DMS153 treated with DMSO at 0.1 percent for 48 hours (cell line): ENCODE measurements around the gene SDHC.

Source experiments
- DNase-seq: peaks from one replicate; lab custom pipeline; 2025; ENCODE audit not compliant: unreplicated experiment; lab: John Stamatoyannopoulos, UW

The SDHC gene, protein sequence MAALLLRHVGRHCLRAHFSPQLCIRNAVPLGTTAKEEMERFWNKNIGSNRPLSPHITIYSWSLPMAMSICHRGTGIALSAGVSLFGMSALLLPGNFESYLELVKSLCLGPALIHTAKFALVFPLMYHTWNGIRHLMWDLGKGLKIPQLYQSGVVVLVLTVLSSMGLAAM

DNA sequence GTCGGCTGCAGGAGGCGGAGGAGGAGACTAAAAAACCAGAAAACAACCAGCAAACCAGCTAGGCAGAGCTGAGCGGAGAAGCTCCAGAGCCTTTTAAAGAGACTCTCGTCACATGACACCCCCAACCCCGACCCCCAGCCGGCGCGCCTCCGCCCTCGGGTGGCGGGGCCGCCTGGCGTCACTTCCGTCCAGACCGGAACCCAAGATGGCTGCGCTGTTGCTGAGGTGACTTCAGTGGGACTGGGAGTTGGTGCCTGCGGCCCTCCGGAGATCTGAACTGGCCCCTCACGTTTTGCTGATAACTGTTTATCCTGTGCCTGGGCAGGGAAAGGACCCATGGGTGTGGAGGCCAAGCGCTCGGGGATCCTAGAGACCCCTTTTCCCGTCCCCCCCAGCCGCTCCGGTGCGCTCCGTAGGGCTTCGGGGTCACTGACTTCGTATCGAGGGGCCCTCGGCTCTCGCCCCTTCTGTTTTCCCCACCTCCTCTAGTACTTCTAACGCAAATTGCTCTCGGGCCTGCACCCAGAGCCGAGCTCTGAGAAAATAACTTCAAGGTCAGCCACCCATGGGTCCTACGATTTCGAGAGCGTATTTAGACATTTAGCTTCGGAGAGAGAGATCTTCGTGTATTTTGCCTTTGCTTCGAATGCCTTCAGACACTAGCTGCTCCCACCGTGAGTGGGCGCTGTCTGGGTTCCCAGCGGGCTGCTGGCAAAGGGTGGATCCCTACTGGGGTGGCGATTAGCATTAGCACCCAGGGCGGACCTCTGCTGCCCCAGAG, at the start of gene SDHC:
TSS of gene SDHC (plus strand) at position 181 of the 781 bp plus-strand sequence. CDS start at position 206, 25 bp downstream.
- peak; percentile 75 for DNase-seq

DNA sequence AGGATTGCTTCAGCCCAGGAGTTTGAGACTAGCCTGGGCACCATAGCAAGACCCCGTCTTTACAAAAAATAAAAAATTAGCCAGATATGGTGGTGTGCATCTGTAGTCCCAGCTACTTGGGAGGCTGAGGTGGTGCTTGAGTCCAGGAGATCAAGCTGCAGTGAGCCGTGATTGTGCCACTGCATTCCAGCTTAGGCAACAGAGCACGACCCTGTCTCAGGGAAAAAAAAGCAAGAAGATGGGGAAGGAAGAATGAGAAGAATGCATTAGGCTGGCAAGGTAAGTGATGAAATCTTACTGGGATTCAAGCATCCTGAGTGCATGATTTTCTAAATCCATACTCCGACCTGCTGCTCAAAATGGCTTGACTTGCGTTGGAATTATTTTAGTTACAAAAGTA, 48.9 kb upstream of the SDHC start:
- DNase-seq: no peak

DNA sequence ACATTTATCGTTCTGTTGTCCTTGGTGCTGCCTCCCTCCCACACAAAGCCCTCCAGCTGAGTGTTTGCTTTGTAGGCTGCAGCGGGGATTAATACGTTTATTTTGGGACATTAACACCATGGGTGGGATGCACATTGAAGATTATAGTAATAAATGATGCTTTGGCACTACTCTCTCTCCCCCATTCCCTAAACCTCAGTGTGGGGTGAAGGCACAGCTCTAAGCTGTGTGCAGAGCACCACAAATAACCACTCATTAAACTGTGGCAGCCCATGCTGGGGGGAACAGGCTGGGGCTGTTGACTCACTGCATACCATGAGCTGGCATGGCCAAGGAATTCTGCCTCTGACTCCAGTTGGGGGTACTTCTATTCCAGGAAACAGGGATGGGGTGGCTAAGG, 48.0 kb upstream of the SDHC start:
- no peak for DNase-seq

DNA sequence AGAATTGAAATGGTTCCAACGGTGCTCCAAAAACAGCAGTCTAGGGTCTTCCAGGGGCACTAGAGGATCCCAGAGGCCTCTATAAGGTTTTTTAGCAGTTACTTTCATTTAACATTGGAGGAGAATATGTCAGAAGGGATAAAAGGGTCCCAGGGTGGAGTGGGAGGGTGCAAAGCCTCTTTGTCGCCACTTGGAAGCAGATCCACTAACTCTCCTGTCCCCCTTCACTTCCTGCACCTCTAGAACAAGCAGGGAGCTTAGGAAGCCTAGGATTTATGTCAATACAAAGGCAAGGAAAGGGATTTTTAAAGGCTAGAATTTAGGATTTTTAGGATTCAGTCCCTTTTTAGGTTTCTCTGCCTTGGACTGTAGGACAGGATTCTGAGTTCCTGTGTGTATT, 47.3 kb upstream of the SDHC start:
- no peak for DNase-seq

DNA sequence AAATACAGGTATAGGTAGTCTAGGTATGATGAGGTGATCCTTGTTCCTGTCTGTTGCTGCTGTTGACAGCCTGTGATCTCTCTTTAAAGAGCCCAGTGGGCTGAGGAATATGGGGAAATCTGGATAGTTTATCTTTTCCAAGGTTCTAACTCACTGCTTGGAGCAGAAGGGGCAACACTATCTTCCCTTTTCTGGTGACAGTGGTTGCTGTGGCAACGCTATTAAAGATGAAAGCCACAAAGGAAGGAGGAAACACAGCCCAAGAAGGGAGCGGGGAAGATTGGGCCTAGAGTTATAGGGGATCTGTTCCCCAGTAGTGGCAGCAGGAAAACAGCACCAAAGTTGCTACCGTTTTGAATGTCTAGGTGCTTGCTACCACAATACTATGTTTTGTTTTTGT, 46.9 kb upstream of the SDHC start:
- no peak for DNase-seq

DNA sequence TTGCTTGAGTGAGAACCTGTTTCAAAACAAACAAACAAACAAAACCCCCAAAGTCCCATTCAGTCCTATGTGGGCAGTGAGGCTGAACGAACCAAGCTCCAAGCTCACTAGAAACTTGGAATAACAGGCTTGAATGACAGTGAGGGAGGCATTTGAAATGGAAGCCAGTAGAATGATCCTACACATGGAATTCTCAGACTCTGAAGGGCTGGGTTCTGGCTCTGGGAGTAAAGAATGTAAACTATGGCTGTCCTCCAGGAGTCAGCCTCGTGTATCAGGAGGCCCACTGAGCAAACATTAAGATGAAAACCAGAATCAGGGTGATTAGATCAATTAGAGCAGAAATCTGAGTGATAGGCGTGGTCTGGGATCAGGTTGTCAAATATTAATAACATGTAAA, 40.8 kb upstream of the SDHC start:
- no peak for DNase-seq

DNA sequence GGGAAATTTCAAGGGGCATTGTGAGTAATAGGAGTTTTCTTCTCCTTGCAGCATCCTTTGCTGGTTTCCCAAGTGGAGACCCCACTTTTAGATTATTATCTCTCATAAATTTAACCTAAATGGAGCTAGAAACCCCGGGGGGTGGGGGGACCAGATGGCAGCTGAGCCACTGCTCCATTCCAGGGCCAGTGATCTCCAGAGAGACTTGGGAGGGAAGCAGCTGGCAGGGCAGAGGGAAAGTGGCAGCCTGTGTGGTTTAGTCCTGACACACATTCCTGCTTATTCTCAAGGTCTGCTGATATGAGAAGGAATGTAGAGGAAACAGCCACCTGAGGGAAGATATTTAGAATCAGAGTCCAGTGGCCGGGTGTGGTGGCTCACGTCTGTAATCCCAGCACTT, 39.3 kb upstream of the SDHC start:
- no peak for DNase-seq

DNA sequence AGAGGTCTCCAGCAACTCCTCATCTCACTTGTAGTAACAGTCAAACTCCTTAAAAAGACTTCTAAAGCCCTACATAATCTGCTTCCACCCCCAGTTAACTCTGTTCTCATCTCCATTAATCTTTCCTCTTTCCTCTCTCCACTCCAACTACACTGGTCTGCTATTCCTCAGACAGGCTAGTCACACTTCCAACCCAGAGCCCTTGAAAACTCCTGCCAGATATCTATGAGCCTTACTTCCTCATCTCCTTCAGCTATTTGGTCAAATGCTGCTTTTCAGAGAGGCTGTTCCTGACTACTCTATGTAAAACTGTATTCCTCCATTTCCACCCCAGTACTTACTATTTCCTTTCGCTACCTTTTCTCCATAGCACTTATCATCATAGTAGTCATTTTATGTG, 31.2 kb upstream of the SDHC start:
- DNase-seq: no peak

DNA sequence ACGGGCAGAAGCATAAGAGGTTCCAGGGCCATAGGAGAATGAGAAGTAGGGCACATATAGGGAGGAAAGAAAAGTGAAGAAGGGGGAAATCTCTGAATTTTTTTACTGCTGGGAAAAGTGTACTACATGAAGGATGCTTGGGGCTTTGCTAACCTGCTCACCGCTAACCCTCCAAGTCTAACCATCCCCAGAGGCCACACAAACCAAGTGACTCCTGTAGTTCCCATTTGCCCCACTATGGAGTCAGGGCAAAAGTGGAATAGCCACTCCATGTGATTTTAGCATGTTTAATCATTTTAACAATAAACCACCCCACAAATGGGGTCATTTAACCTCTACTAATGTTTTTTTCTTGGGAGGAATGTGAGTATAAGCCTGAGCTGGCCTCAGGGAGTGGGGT, 29.1 kb upstream of the SDHC start:
- no peak for DNase-seq

DNA sequence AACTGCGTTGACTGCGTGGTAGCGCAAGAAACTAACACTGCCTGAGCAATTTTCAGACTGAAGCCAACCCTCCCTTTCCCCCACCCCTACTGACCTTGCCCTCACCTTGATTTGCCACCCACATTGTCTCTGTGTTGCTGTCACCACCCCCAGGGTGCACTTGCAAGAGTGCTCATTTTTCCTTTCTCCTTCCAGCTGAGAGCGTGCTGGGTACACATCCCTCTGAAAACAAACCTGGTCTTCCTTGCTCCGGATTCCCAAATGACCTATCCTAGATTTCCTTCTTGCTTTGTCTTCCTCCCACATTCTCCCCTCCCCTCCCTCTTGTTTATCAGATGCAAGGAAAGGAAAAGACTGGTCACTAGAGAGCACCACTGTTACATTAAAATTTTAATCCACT, 28.7 kb upstream of the SDHC start:
- no peak for DNase-seq

DNA sequence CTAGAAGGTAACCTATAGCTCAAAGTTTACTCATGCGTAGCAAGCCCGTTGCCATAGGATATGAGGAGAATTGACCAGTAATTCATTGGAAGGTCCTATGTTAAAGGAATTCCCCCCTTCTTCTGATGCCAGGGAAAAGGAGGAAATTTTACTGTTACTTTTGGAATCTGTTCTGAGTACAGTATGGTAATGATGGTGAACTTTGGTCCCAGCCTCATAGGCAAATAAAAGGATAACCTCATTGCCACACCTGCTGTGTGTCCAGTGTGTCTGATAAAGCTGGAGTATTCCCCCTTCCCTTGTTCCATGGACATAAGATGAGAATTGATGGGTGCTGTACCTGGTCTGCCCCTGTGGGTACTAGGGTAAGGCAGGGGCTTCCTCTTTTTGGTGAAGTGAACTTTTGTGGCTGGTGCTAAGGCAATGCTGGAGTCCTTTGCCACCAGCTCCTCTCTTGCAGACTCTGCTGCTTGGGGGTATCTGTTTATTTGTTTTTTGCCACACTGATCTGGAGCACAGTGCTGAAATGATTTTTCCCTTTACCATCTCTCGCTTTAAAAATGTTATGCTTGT, 26.6 kb upstream of the SDHC start:
- no peak for DNase-seq

DNA sequence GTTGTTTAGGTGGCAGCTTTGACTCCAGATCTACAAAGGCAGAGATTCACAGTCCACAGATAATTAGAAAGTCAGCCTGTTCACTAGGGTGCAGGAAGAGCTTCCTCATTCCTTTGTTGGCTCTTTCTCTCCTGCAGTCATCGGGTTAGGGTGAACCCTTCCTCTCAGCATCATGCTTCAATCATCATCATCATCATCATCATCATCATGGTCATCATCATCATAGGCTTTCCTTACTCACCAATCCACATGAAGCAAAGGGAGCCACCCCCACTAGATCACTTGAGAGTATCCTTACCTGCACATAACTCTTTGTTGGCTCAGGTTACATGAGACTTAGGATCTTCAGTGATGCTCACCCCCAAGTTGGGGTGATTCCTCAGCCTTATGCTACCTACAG, 23.4 kb upstream of the SDHC start:
- DNase-seq: no peak

DNA sequence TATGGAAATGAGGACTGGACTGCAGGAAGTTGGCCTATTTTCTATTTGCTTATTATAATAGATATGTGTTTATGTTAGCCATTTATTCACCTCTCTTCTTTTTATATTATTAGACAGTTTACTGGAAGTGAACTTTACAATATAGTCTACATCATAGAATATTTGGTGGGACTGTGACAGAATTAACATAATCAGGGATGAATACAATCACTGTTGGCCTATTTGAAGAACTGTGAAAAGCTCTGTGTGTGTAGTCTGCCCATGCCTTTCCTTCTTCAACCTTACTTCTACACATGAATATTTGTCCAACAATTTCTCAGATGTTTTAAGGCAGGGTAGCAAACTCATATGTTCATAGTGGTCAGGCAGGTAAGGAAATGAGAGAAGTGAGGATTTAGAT, 16.8 kb upstream of the SDHC start:
- DNase-seq: no peak

DNA sequence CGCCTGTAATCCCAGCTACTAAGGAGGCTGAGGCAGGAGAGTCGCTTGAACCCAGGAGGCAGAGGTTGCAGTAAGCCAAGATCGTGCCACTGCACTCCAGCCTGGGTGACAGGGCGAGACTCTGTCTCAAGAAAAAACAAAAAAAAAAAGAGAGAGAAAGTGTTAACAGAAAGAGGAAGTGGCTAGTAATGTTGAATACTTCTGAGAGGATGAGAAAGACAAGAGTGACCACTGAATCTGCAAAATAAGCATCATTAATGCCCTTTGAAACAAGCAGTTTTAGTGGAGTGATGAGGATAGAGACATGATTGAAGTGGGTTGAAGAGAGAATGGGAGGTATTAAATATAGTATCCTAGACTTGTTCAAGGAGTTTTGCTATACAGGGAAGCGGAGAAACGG, 16.1 kb upstream of the SDHC start:
- no peak for DNase-seq

DNA sequence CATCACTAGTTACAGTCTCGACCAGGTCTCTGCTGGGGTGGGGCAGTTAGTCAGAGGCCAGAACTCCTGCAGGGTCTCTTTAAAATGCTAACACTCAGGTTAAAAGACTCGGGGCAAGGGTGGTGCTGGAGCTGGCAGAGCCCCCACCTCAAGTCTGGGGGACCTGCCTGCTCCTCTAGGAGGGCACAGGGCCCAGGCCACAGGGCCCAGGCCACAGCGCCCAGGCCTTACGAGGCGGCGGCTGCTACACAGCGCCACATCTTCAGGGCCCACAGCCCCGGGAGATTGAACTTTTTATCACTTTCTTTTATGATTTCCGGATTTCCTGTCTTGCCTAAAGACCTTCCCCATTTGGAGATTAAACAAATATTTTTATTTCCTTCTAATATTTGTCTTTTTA, 14.8 kb upstream of the SDHC start:
- DNase-seq: no peak

DNA sequence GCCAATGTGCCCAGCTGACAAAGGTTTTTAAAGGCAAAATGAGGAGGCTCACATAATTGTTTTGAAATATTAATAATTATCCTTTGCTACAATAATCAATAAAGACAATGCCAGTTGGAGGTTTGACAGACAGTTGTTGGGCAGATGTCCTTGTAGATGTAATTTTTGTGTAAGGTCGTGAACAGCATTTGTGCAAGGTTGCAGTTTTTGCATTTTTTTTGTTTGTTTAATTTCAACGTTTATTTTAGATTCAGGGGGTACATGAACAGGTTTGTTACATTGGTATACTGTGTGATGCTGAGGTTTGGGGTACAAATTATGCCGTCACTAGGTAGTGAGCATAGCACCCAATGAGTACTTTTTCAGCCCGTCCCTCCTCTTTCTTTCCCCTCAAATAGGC, 13.7 kb upstream of the SDHC start:
- DNase-seq: no peak

DNA sequence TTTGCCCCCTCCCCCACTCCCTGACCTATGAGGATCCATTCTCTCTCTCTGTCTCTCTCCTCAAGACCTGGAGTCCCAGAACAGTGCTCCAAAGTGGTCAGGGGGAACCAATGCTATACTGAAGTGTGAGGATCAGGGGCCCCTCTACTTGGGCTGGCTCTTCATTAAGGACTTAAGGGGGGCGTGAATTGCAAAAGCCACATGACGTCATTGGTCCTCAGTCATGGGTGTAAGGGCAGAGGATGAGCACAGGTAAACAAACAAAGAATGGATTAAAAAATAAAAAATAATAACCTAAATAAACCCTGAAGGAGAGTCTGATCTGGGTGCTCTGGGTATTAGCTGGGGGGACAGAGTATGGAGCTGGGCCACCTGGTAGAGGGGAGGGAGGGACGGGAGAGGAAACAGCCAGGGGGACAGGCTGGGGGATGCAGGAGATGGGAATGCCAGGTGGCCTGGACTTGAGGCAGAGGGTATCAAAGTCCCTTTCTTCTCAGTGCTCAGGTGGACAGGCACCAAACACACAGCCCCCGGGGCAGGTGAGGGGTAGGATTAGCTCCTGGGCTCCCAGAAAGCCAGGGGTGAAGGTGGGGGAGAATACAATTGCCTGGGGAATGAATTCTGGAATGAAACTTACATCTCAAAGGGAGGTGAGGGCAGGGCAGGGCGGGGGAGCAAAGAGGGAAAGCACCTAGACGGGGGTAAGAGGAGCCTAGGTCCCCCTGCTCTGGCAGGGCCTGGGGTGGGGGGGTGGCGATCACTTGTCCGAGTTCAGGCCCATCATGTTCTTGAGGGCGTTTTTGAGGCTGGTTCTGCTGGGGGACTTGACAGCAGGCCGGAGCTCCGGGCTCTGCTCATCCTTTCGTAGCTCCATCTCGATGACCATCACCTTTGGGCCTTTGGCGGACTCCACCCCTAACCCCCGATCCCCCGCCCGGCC, 9.0 kb upstream of the SDHC start:
- no peak for DNase-seq

DNA sequence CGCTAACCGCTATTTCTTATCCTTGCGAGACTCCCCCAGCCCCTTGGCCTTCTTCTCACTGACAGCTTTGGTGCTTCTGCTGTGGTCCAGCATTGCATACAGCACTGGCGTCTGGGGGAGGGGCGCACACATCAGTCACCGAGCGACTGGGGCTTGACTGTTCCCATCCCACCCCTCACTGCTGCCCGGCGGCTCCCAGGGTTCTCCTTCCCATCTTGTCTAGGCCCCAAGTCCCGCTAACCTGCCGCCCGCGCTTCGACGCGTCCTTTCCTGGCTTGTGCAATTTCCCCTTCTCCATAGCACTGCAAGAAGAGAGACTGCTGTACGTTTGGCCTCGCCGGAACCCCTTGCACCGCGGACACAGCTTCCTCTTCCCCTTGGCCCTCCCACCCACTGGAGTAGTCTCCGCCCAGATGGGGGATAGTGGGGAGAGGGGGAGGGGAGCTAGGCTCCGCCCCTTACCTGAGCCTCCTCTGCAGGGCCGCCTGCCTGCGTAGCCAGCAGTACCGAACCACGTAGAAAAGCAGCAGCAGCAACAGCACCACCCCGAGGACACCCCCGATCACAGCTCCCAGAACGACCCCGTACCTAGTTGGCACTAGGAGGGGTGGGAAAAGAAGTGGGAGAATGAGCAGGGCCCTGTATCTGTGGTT, 8.2 kb upstream of the SDHC start:
- DNase-seq: peak; percentile 87

DNA sequence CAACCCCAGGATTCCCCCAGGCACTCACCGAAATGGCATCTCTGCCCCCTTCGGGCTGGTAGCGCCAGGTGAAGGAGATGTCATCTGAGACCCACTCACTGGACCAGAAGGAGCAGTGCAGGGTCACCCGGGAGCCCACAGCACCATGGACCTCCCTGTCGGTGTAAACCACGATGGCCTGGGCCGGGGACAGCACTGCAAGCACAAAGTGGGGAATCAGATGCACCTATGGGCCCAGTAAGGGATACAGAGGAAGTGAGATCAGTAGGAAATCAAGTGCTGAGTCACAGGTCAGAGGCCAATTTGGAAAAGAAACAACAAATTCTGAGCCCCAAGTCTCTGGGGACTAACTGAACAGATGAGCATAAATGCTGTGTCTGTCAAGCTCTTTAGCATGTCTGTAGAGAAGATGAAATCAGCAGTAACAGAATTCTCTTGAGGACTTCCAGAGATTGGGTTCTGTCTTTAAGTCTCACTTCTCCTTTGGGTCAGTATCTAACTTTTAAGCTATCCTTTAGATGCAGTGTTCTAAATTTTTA, 6.9 kb upstream of the SDHC start:
- DNase-seq: no peak

DNA sequence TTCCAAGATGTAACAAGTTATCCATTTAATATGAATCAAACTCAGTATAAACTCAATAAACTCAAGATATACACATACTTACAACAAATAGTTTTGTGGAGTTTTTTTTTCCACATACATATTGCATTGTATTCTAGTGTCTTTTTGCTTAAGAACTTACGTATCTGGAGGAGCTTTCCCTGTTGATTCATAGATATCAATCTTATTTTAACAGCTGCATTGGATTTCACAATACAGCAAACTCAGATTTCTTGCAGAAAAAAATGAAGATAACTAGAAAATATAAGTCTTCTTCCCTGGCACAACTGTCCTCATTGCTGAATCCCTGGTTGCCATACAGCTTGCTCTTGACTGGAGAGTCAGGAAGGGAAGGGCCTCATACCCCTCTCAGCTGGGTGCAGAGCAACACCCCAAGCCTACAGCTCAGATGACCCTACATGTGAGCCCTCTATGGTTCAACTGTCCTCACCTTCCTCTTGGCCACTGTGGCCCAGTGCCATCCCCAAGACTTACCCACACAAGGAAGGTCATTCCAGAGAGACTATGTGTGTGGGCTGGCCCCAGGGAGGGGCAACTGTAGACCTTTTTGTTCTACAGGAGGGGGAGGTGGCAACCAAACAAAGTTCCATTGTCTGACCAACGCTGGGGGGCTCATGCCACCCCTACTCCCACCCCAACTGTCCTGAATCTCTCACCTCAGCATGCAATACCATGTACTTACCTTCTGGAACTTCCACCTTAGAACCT, 6.1 kb upstream of the SDHC start:
- DNase-seq: no peak
